ENCODE data around the gene ABLIM1. TPM values are rescaled to one million over a fixed set of nuclear protein-coding genes. Genes with fewer than 3 reads are reported as not detected.

Gene ABLIM1
- total and polyA plus RNA-seq, 10 of the 15 experiments (the other 5 are each of a cell fraction or from before 2014, with no cell fraction given), result 14.2 to 50.5 (median 28.1) TPM

DNA sequence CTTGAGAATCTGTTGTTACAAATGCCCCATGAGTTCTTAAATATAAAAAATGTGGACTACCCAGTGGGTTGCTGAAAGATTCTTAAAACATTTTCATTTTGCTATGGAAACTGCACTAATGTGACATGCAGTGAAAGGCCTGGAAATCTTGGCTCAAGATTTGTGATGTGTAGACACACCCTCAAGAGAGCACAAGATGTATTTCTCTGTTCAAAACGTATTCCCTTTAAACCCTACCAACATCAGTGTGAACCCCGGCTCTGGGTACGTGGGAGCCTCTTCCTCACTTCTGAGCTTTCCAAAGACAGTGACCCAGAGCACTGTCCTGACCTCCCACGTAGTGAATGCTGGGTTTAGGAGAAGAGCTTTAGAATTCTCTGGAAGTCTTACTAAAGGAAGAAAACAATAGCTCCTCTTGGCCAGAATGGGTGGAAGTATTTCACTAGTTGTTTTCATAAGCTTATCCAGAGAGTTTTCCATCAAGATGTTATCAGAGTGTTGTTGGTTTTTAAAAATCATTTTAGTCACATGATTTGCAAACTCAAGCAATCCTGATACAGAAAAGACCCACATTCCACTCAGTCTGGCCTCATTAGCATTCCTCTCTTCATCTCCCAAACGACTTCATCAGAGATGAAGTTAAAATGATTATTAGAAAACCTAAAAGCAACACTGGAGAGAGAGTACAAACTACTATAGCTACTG is 172.2 kb downstream of the ABLIM1 start:
- H3K9me3 ChIP-seq (replicated peaks; ENCODE audit: control insufficient read depth, insufficient read depth, low read length), result no peaks in the 10 kb centered on the region
- ChIA-PET RAD21 (ENCODE audit: unreplicated experiment) (no interaction called here), SMC1A (ENCODE audit: uncharacterized antibody, unreplicated experiment) (interaction anchor here (0.6 to 2.7 kb wide), 7 partner anchors 11 to 182 kb away, joined by 3 to 7 read pairs (median 3); no protein-coding TSS in a partner anchor), CTCF (interaction anchor here (0.7 to 2.5 kb wide), 7 partner anchors 9 to 392 kb away, joined by 3 to 13 read pairs (median 3); no protein-coding TSS in a partner anchor), POLR2A (interaction anchor here (0.6 kb wide), 1 partner anchor 1422 kb away, joined by 3 read pairs; no protein-coding TSS in a partner anchor)
- H3K36me3 ChIP-seq (ENCODE audit: control insufficient read depth in 2 of 2, insufficient read depth in 2 of 2, low read length in 1 of 2), result peaks cover 0 to 3% of the 10 kb centered on the region in 2 experiments; a peak in 3 of 4 replicates
- no peak for TF ChIP-seq SIN3A (IDR thresholded peaks at IDR 0.05; ENCODE audit: low read depth, low read length)
- TF ChIP-seq BHLHE40 (IDR thresholded peaks at IDR 0.05; ENCODE audit: borderline replicate concordance in 1 of 2, low read depth in 2 of 2, low read length in 1 of 2), result no peak
- no peak for TF ChIP-seq SUZ12 (IDR thresholded peaks at IDR 0.05; ENCODE audit: unreplicated experiment)
- no peak for TF ChIP-seq NFYA (IDR thresholded peaks at IDR 0.05; ENCODE audit: borderline replicate concordance, low read depth, low read length)
- no peak for TF ChIP-seq IKZF2 (IDR thresholded peaks at IDR 0.05)
- no peak for TF ChIP-seq BRCA1 (IDR thresholded peaks at IDR 0.05; ENCODE audit: low read depth, low read length)
- in situ Hi-C loops (cut with MboI), result no loop called here
- no peaks in the 10 kb centered on the region for H3K27me3 ChIP-seq (replicated peaks in 1 of 2; ENCODE audit: control insufficient read depth in 2 of 2, insufficient read depth in 2 of 2, low read length in 1 of 2)
- ATAC-seq (no peak), DNase-seq (ENCODE audit: low read depth, low spot score) (no peak), FAIRE-seq (no peak)
- no peaks in the 10 kb centered on the region for H3K79me2 ChIP-seq (ENCODE audit: control insufficient read depth, insufficient read depth, low read length)
- H3K4me2 ChIP-seq (ENCODE audit: control insufficient read depth, insufficient read depth), result no peak overlapping the region
- no TSS peak for BruUV-seq (replicated peaks)
- H2AFZ ChIP-seq (ENCODE audit: control insufficient read depth, low read depth, low read length), result no peak overlapping the region
- intact Hi-C loops (cut with micrococcal nuclease; ENCODE audit: unreplicated experiment), result no loop called here
- H3K4me1 ChIP-seq (ENCODE audit: control insufficient read depth, insufficient read depth, low read length), result no peaks in the 10 kb centered on the region
- H3K4me3 ChIP-seq, result no peak overlapping the region
- H3K27ac ChIP-seq (ENCODE audit: control insufficient read depth, insufficient read depth), result no peak overlapping the region
- no peaks in the 10 kb centered on the region for H4K20me1 ChIP-seq (ENCODE audit: control insufficient read depth, insufficient read depth)
- no peak overlapping the region for H3K9ac ChIP-seq (ENCODE audit: control insufficient read depth, insufficient read depth, low read length)
- 72% methylated on average over 5 of the region's 5 CpGs for WGBS (ENCODE audit: insufficient coverage, insufficient replicate concordance, low lambda C conversion rate, missing lambda C conversion rate)

DNA sequence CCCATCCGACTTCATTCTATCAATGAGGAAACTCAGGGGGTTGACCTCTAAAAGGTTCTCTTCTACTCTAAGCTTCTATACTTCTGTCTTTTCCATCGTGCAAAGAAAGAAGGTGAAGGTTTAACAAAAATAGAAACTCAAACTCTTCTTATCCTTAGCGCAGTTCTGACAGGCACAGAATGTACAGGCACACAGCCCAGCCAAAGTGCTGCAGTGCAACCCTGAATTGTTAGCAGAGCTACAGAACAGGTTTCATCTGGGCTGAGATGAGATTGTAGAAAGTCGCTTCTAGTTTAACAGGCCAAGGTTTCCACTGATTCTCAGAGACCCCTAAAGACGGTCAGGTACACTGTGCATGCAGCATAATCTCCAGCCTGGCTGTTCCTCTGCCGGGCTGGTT is 174.5 kb downstream of the ABLIM1 start:
- Histone ChIP-seq H3K27ac (ENCODE audit: control insufficient read depth, insufficient read depth) (no peak overlapping the region), H3K36me3 (ENCODE audit: control insufficient read depth in 2 of 2, insufficient read depth in 2 of 2, low read length in 1 of 2) (peaks cover 0 to 3% of the 10 kb centered on the region in 2 experiments; a peak in 2 of 4 replicates), H2AFZ (ENCODE audit: control insufficient read depth, low read depth, low read length) (no peak overlapping the region), H3K4me1 (ENCODE audit: control insufficient read depth, insufficient read depth, low read length) (no peaks in the 10 kb centered on the region), H3K4me2 (ENCODE audit: control insufficient read depth, insufficient read depth) (no peak overlapping the region), H3K27me3 (replicated peaks in 1 of 2; ENCODE audit: control insufficient read depth in 2 of 2, insufficient read depth in 2 of 2, low read length in 1 of 2) (no peaks in the 10 kb centered on the region), H3K79me2 (ENCODE audit: control insufficient read depth, insufficient read depth, low read length) (no peaks in the 10 kb centered on the region), H4K20me1 (ENCODE audit: control insufficient read depth, insufficient read depth) (no peaks in the 10 kb centered on the region), H3K9me3 (replicated peaks; ENCODE audit: control insufficient read depth, insufficient read depth, low read length) (no peaks in the 10 kb centered on the region), H3K4me3 (no peak overlapping the region), H3K9ac (ENCODE audit: control insufficient read depth, insufficient read depth, low read length) (no peak overlapping the region)
- no peak for ATAC-seq
- ChIA-PET SMC1A (ENCODE audit: uncharacterized antibody, unreplicated experiment) (interaction anchor here (1.8 kb wide), 1 partner anchor 8 kb away, joined by 5 read pairs; no protein-coding TSS in a partner anchor), RAD21 (ENCODE audit: unreplicated experiment) (no interaction called here), POLR2A (no interaction called here), CTCF (interaction anchor here (1.2 kb wide), 1 partner anchor 8 kb away, joined by 3 read pairs; no protein-coding TSS in a partner anchor)
- no TSS peak for BruUV-seq (replicated peaks)
- no peak for DNase-seq (ENCODE audit: low read depth, low spot score)
- in situ Hi-C loops (cut with MboI) (no loop called here), intact Hi-C loops (cut with micrococcal nuclease; ENCODE audit: unreplicated experiment) (no loop called here)
- 90% methylated on average over 6 of the region's 6 CpGs for WGBS (ENCODE audit: insufficient coverage, insufficient replicate concordance, low lambda C conversion rate, missing lambda C conversion rate)
- FAIRE-seq, result no peak
- TF ChIP-seq SUZ12 (IDR thresholded peaks at IDR 0.05; ENCODE audit: unreplicated experiment) (no peak), IKZF1 (conservative IDR thresholded peaks at IDR 0.05) (no peak), YBX1 (IDR thresholded peaks at IDR 0.05) (no peak), CEBPB (IDR thresholded peaks at IDR 0.05; ENCODE audit: borderline replicate concordance in 1 of 2, low read depth in 2 of 2, low read length in 2 of 2) (no peak), SMAD1 (IDR thresholded peaks at IDR 0.05; ENCODE audit: low read depth, partially characterized antibody) (no peak), MTA2 (IDR thresholded peaks at IDR 0.05; ENCODE audit: low read depth) (no peak), ZBED1 (IDR thresholded peaks at IDR 0.05; ENCODE audit: borderline replicate concordance) (no peak)
- TF ChIP-seq, protein P1, sequence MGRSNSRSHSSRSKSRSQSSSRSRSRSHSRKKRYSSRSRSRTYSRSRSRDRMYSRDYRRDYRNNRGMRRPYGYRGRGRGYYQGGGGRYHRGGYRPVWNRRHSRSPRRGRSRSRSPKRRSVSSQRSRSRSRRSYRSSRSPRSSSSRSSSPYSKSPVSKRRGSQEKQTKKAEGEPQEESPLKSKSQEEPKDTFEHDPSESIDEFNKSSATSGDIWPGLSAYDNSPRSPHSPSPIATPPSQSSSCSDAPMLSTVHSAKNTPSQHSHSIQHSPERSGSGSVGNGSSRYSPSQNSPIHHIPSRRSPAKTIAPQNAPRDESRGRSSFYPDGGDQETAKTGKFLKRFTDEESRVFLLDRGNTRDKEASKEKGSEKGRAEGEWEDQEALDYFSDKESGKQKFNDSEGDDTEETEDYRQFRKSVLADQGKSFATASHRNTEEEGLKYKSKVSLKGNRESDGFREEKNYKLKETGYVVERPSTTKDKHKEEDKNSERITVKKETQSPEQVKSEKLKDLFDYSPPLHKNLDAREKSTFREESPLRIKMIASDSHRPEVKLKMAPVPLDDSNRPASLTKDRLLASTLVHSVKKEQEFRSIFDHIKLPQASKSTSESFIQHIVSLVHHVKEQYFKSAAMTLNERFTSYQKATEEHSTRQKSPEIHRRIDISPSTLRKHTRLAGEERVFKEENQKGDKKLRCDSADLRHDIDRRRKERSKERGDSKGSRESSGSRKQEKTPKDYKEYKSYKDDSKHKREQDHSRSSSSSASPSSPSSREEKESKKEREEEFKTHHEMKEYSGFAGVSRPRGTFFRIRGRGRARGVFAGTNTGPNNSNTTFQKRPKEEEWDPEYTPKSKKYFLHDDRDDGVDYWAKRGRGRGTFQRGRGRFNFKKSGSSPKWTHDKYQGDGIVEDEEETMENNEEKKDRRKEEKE (IDR thresholded peaks at IDR 0.05), result no peak
